Peyer's patch (tissue), 4 donors: ENCODE results near the gene TMPRSS13. TPM values are rescaled to one million over a fixed set of nuclear protein-coding genes. Genes with fewer than 3 reads are reported as not detected.

Source experiments
- DNase-seq, 3 donors: peaks; one replicate each; pipeline ENCODE4 v3.0.0-alpha.2; 2017 to 2019
- H3K27ac ChIP-seq, 4 donors: fragments of 200-600 bp; sonication (generic); one replicate each; pipeline ENCODE4 v1.5.1; 2016 to 2019
- H3K27me3 ChIP-seq, 2 donors: fragments of 200-600 bp; sonication (generic); one replicate each; pipeline ENCODE4 v1.5.1; 2019
- H3K36me3 ChIP-seq, 3 donors: fragments of 200-600 bp; sonication (generic); one replicate each; pipeline ENCODE4 v1.5.1; 2016 to 2019
- H3K4me1 ChIP-seq, 4 donors: fragments of 200-600 bp; sonication (generic); one replicate each; pipeline ENCODE4 v1.5.1; 2016 to 2019
- H3K4me3 ChIP-seq, 4 donors: fragments of 200-600 bp; sonication (generic); 1 replicate in 3 of 4; 2 replicates in 1 of 4; pipeline ENCODE4 v1.5.1; 2016 to 2019; ENCODE audit warnings: mild to moderate bottlenecking in 1 of 4
- H3K9me3 ChIP-seq, 4 donors: fragments of 200-600 bp; sonication (generic); one replicate each; pipeline ENCODE4 v1.5.1; 2016 to 2019; ENCODE audit warnings: mild to moderate bottlenecking in 1 of 4
- POLR2A ChIP-seq, 2 donors: fragments of 450-650 bp; IDR thresholded peaks; one replicate each; pipeline ENCODE4 v1.5.1; 2017; ENCODE audit warnings: antibody characterized with exemption in 2 of 2, mild to moderate bottlenecking in 2 of 2, moderate library complexity in 2 of 2
- total RNA-seq, 4 donors: library from RNA; depleted of rRNA; stranded (reverse); fragments of >200 nt; gene quantifications; one replicate each; pipeline ENCODE4 v1.1.0, GENCODE V29; 2016
- TF ChIP-seq, protein P1 (sequence below), 6 experiments: fragments of 450-650 bp in 4 of 6; fragments of 200-600 bp in 2 of 6; sonication (generic) in 1 of 6; IDR thresholded peaks; one replicate each; pipeline ENCODE4 v1.5.1; 2017 to 2019; ENCODE audit warnings: antibody characterized with exemption in 6 of 6, mild to moderate bottlenecking in 3 of 6, moderate library complexity in 1 of 6

The TMPRSS13 gene
- total RNA-seq, 4 donors from 2014 or later, result not detected

DNA sequence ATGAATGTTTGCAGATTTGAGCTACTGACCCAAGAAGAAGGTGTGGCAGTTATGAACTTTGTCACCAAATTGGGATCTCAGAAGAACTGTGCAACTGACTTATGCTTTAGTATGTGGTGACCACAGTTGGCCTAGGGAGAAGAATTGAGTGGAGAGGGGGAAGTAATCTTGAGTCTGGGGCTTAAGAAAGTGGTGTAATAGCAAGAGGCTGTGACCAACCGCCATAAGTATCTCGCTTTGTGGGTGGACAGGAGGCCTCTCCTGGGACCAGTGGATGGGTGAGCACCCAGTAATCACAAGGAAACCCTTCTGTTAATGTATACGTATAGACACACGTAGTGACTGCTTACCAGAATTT is 44.3 kb upstream of the TMPRSS13 start:
- TF ChIP-seq, protein P1, sequence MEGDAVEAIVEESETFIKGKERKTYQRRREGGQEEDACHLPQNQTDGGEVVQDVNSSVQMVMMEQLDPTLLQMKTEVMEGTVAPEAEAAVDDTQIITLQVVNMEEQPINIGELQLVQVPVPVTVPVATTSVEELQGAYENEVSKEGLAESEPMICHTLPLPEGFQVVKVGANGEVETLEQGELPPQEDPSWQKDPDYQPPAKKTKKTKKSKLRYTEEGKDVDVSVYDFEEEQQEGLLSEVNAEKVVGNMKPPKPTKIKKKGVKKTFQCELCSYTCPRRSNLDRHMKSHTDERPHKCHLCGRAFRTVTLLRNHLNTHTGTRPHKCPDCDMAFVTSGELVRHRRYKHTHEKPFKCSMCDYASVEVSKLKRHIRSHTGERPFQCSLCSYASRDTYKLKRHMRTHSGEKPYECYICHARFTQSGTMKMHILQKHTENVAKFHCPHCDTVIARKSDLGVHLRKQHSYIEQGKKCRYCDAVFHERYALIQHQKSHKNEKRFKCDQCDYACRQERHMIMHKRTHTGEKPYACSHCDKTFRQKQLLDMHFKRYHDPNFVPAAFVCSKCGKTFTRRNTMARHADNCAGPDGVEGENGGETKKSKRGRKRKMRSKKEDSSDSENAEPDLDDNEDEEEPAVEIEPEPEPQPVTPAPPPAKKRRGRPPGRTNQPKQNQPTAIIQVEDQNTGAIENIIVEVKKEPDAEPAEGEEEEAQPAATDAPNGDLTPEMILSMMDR (IDR thresholded peaks at IDR 0.05), result no peak
- TF ChIP-seq POLR2A (IDR thresholded peaks at IDR 0.05), result no peak
- DNase-seq, result no peak

DNA sequence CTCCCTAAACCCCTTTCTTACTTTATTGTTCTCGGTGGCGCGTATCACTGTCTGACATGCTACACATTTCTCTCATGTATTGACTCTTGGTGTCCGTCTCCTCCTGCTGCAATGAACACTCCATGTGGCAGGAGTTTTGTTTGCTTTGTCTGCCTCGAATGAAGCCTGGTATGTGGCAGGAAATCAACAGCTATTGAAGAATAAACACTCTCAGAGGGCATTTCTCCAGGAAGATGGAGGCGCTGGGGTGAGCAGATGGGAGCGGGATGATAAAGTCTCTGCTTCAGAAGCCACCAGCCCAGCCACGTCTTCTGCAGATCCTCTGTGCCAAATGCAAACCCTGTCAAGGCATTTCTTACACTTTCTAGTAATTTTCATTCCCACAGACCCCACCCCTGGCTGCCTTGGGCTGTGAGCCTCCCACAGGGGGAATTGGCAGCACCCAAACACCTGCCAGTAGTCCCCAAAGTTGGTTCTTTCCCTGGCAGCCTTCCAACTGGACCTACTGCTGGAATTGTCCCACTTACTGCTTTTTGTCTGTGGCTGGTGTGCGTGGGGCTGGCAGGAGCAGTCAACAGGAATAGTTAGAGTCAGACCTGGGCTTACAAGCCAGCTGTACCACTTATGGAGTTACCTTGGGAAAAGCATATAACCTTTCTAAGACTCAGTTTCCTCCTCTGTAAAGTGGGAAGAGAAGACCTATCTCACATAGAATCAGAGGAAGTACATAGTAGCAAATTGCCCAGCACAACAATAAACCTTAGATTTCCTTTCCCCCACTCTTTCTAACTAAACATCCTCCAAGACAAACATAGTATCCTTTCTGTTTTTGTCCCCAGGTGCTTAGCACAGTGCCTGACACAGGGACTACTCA is 43.7 kb upstream of the TMPRSS13 start:
- no peak for DNase-seq
- peaks cover 0 to 26% (median 4%) of the 10 kb centered on the region in 4 donors for H3K4me1 ChIP-seq
- TF ChIP-seq, protein P1 (IDR thresholded peaks at IDR 0.05), result no peak
- H3K27me3 ChIP-seq, result no peaks in the 10 kb centered on the region
- no peak overlapping the region for H3K4me3 ChIP-seq
- H3K36me3 ChIP-seq, result no peaks in the 10 kb centered on the region
- no peak overlapping the region for H3K27ac ChIP-seq
- H3K9me3 ChIP-seq, result no peaks in the 10 kb centered on the region

More for the DNA sequence above, 44.3 kb upstream of the TMPRSS13 start:
- Histone ChIP-seq H3K36me3 (no peaks in the 10 kb centered on the region), H3K4me1 (peaks cover 0 to 26% (median 4%) of the 10 kb centered on the region in 4 donors), H3K27ac (no peak overlapping the region), H3K27me3 (no peaks in the 10 kb centered on the region), H3K4me3 (no peak overlapping the region), H3K9me3 (no peaks in the 10 kb centered on the region)

DNA sequence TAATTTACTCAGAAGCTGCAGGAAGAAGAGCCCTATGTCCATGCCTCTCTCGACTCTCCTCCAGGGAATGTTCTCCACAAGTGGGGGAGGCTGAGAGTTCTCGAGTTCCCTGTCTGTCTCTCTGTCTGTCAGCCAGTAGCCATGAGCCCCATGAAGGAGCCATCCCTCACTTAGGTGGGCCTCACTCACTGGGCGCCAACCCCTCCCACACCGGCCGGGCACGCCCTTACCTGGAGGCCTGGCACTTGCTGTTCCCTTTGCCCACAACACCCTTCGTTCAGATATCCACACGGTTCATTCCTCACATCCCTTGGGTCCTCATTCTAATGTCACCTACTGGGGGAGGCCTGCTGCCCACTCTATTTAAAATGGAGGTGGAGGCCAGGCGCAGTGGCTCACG is 42.8 kb upstream of the TMPRSS13 start:
- Histone ChIP-seq H3K36me3 (no peaks in the 10 kb centered on the region), H3K9me3 (no peaks in the 10 kb centered on the region), H3K4me1 (peaks cover 0 to 26% (median 4%) of the 10 kb centered on the region in 4 donors), H3K27me3 (no peaks in the 10 kb centered on the region), H3K4me3 (no peak overlapping the region), H3K27ac (no peak overlapping the region)
- no peak for DNase-seq
- TF ChIP-seq POLR2A (IDR thresholded peaks at IDR 0.05), result no peak
- TF ChIP-seq, protein P1 (IDR thresholded peaks at IDR 0.05), result no peak

DNA sequence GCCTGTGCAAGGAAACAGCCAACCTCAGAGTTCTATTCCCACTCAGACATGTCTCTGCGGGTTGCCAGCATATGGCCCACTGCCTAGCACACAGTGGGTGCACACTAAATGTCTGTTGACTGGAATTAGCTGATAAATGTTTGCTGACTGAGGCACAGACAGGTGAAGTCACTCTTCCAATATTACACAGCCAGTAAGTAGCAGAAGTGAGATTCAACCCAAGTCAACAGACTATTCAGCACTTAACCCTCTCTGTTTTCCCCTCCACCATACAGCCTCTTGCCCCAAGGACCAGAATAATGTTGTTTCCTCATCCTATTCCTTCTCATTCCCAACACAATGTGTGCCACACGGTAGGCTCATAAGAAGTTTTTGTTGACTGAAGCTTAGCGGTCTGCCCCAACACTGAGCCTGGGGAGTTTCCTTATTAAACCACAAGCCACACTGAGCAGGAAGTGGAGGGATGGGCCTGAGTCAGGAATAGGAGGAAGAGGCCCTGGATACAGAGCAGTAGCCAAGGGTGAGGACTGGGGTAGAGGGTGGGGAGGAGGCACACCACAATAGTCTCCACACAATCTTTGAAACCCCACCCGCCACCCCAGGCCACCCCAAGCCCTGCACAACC is 41.3 kb upstream of the TMPRSS13 start:
- TF ChIP-seq POLR2A (IDR thresholded peaks at IDR 0.05), result no peak
- H3K27ac ChIP-seq, result no peak overlapping the region
- no peaks in the 10 kb centered on the region for H3K9me3 ChIP-seq
- H3K4me1 ChIP-seq, result peaks cover 0 to 26% (median 4%) of the 10 kb centered on the region in 4 donors
- no peak overlapping the region for H3K4me3 ChIP-seq
- no peak for DNase-seq
- H3K27me3 ChIP-seq, result no peaks in the 10 kb centered on the region
- no peaks in the 10 kb centered on the region for H3K36me3 ChIP-seq

DNA sequence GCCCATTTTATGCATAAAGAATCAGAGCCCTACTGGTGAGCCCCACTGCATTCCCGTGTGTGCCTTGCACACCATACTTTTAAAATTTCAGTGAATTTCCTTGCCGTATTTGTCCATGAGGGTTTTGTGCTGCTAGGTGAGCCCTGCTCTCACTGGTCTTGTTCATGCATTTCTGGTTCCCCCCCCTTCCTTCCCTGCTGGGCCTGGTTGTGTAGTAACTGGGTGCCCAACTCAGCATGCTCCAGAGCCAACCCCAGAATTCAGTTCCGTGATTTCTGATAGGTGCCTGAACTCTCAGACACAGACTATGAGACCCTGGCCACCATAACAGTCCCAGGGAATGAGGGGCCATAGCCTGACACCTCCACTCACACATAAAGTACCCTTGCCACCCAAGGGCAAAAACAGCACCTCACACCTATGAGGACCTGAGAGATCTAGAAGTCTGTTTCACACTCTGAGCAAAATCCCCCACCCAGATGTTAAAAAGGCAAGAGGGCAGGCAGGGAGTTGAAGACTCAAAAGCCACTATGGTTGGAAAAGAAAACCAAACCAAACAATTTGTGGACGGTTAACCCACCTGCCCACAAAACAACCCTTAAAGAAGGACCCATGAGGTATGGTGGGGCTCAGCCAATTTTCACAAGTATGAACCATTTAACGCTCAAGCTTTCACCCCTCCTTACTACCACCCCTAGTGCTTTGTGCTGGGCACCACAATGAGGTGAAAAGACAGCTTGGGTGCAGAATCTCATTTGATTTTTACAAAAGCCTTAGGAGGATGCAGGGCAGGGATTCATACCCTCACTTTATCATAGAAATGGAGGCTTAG is 40.2 kb upstream of the TMPRSS13 start:
- Histone ChIP-seq H3K27me3 (no peaks in the 10 kb centered on the region), H3K36me3 (no peaks in the 10 kb centered on the region), H3K4me3 (no peak overlapping the region), H3K9me3 (no peaks in the 10 kb centered on the region), H3K27ac (no peak overlapping the region), H3K4me1 (peaks cover 0 to 26% (median 4%) of the 10 kb centered on the region in 4 donors)
- TF ChIP-seq, protein P1 (IDR thresholded peaks at IDR 0.05), result no peak
- no peak for TF ChIP-seq POLR2A (IDR thresholded peaks at IDR 0.05)
- no peak for DNase-seq
